H1 (cell line): ENCODE data around the gene TMEM181. TPM values are rescaled to one million over a fixed set of nuclear protein-coding genes. Genes with fewer than 3 reads are reported as not detected.

Experiments used
- CTCF ChIA-PET: fragments of 300-600 bp; sonication (Branson Sonifier 250); formaldehyde crosslinking; loops from one replicate; lab custom pipeline; 2021; ENCODE audit not compliant: partially characterized antibody; lab: Charles Lee
- POLR2A ChIA-PET: fragments of 300-600 bp; sonication (Branson Sonifier 250); formaldehyde crosslinking; loops from one replicate; lab custom pipeline; 2021; ENCODE audit warnings: inconsistent platforms; ENCODE audit not compliant: partially characterized antibody; lab: Charles Lee
- DNase-seq, 2 experiments: peaks; one replicate each; pipeline versions ENCODE4 v3.0.0 to v3.0.0-alpha.2; 2010 to 2022; ENCODE audit warnings: low spot score in 2 of 2, low read depth in 1 of 2, mixed read lengths in 1 of 2
- FAIRE-seq: peaks from 2 replicates; lab custom pipeline; 2011; peaks lifted over from hg19 to GRCh38; lab: Jason Lieb, UNC
- H2AFZ ChIP-seq: 2 replicates; pipeline ENCODE4 v1.8.1; 2012; ENCODE audit warnings: low read length, inconsistent platforms
- H2AK5ac ChIP-seq: 2 replicates; pipeline ENCODE4 v1.6.1; 2013; ENCODE audit warnings: low read depth, low read length
- H2BK120ac ChIP-seq: replicated peaks from 2 replicates; pipeline ENCODE3; 2013; ENCODE audit warnings: low read depth, low read length, inconsistent platforms
- H2BK12ac ChIP-seq: 2 replicates; pipeline ENCODE4 v1.6.1; 2013; ENCODE audit warnings: low read depth, low read length
- H2BK15ac ChIP-seq: 2 replicates; pipeline ENCODE4 v1.6.1; 2013; ENCODE audit warnings: low read length
- H2BK20ac ChIP-seq: 2 replicates; pipeline ENCODE4 v1.6.1; 2013; ENCODE audit warnings: low read length
- H2BK5ac ChIP-seq: 2 replicates; pipeline ENCODE4 v1.6.1; 2013; ENCODE audit warnings: low read depth, low read length
- H3K14ac ChIP-seq: 2 replicates; pipeline ENCODE4 v1.6.1; 2013; ENCODE audit warnings: inconsistent platforms; ENCODE audit not compliant: insufficient read length
- H3K18ac ChIP-seq: 2 replicates; pipeline ENCODE4 v1.6.1; 2013; ENCODE audit warnings: low read length; ENCODE audit errors: extremely low read depth
- H3K23ac ChIP-seq: 2 replicates; pipeline ENCODE4 v1.6.1; 2013; ENCODE audit warnings: inconsistent platforms; ENCODE audit not compliant: insufficient read length
- H3K23me2 ChIP-seq: 2 replicates; pipeline ENCODE4 v1.6.1; 2013; ENCODE audit warnings: low read depth, low read length
- H3K27ac ChIP-seq: 2 replicates; pipeline ENCODE4 v1.6.1; 2011; ENCODE audit warnings: low read depth, low read length, inconsistent platforms
- H3K27me3 ChIP-seq, 4 experiments: replicated peaks in 1 of 4; 1 replicate in 1 of 4; 2 replicates in 3 of 4; pipeline versions ENCODE4 v1.6.1 to v1.8.1; 2011 to 2013; ENCODE audit warnings: low read length in 3 of 4, mild to moderate bottlenecking in 3 of 4, inconsistent platforms in 2 of 4, mixed read lengths in 2 of 4, moderate library complexity in 1 of 4; ENCODE audit not compliant: control insufficient read depth in 3 of 4, insufficient read depth in 3 of 4; ENCODE audit errors: extremely low read depth in 1 of 4
- H3K36me3 ChIP-seq, 4 experiments: 2 replicates each; pipeline versions ENCODE4 v1.6.1 to v1.8.1; 2011 to 2013; ENCODE audit warnings: mild to moderate bottlenecking in 4 of 4, low read length in 3 of 4, moderate library complexity in 2 of 4, control low read depth in 1 of 4, inconsistent platforms in 1 of 4; ENCODE audit not compliant: insufficient read depth in 4 of 4, control insufficient read depth in 2 of 4
- H3K4ac ChIP-seq: replicated peaks from 2 replicates; pipeline ENCODE3; 2013; ENCODE audit warnings: low read length, low read depth, mixed read lengths, inconsistent platforms; ENCODE audit not compliant: insufficient read length
- H3K4me1 ChIP-seq, 4 experiments: replicated peaks in 1 of 4; 1 replicate in 1 of 4; 2 replicates in 3 of 4; pipeline versions ENCODE4 v1.6.1 to v1.8.1; 2011 to 2013; ENCODE audit warnings: low read length in 3 of 4, inconsistent platforms in 2 of 4, mixed read lengths in 1 of 4; ENCODE audit not compliant: insufficient read depth in 4 of 4, control insufficient read depth in 3 of 4
- H3K4me2 ChIP-seq, 2 experiments: 2 replicates each; pipeline versions ENCODE4 v1.6.1 to v1.8.1; 2011 to 2013; ENCODE audit warnings: low read depth in 2 of 2, low read length in 2 of 2, control low read depth in 1 of 2, inconsistent platforms in 1 of 2, mild to moderate bottlenecking in 1 of 2; ENCODE audit not compliant: insufficient read depth in 1 of 2
- H3K4me3 ChIP-seq, 4 experiments: fragments of 200-600, 300-600 bp in 1 of 4; sonication (generic), shearing (Covaris generic), sonication (Bioruptor Twin) in 1 of 4; 2 replicates each; pipeline versions ENCODE4 v1.5.1 to v1.8.1; 2011 to 2016; ENCODE audit warnings: low read length in 4 of 4, low read depth in 3 of 4, control low read depth in 2 of 4, inconsistent platforms in 2 of 4, mild to moderate bottlenecking in 2 of 4, mixed read lengths in 1 of 4, moderate library complexity in 1 of 4; ENCODE audit not compliant: insufficient read depth in 2 of 4; ENCODE audit errors: extremely low read depth in 1 of 4
- H3K56ac ChIP-seq: replicated peaks from 2 replicates; pipeline ENCODE3; 2013; ENCODE audit warnings: low read depth, mild to moderate bottlenecking, mixed read lengths, low read length, inconsistent platforms; ENCODE audit not compliant: insufficient read length
- H3K79me1 ChIP-seq: 2 replicates; pipeline ENCODE4 v1.6.1; 2013; ENCODE audit warnings: low read depth, low read length, control low read depth
- H3K79me2 ChIP-seq, 2 experiments: 2 replicates each; pipeline versions ENCODE4 v1.6.1 to v1.8.1; 2012 to 2013; ENCODE audit warnings: low read length in 2 of 2, mild to moderate bottlenecking in 2 of 2, inconsistent platforms in 1 of 2; ENCODE audit not compliant: insufficient read depth in 2 of 2, control insufficient read depth in 1 of 2
- H3K9ac ChIP-seq, 4 experiments: replicated peaks in 1 of 4; 1 replicate in 1 of 4; 2 replicates in 3 of 4; pipeline versions ENCODE4 v1.6.1 to v1.8.1; 2011 to 2013; ENCODE audit warnings: low read depth in 3 of 4, low read length in 3 of 4, control low read depth in 2 of 4, mild to moderate bottlenecking in 2 of 4, moderate library complexity in 2 of 4, inconsistent platforms in 1 of 4; ENCODE audit errors: extremely low read depth in 1 of 4
- H3K9me3 ChIP-seq, 2 experiments: 2 replicates each; pipeline versions ENCODE4 v1.6.1 to v1.8.1; 2012 to 2013; ENCODE audit warnings: mild to moderate bottlenecking in 2 of 2, moderate library complexity in 2 of 2, control low read depth in 1 of 2, inconsistent platforms in 1 of 2, low read depth in 1 of 2, low read length in 1 of 2, mixed read lengths in 1 of 2; ENCODE audit not compliant: insufficient read depth in 2 of 2
- H4K20me1 ChIP-seq, 2 experiments: replicated peaks in 1 of 2; 2 replicates each; pipeline versions ENCODE3 to v1.8.1; 2011 to 2013; ENCODE audit warnings: inconsistent platforms in 2 of 2, low read length in 2 of 2, mild to moderate bottlenecking in 1 of 2; ENCODE audit not compliant: insufficient read depth in 2 of 2, control insufficient read depth in 1 of 2
- H4K5ac ChIP-seq: 2 replicates; pipeline ENCODE4 v1.6.1; 2013; ENCODE audit warnings: low read length, low read depth, mixed read lengths, inconsistent platforms; ENCODE audit not compliant: insufficient read length
- H4K8ac ChIP-seq: 2 replicates; pipeline ENCODE4 v1.8.0; 2013; ENCODE audit warnings: mild to moderate bottlenecking, moderate library complexity, low read length, inconsistent platforms; ENCODE audit not compliant: insufficient read depth; ENCODE audit errors: extremely low read depth
- H4K91ac ChIP-seq: replicated peaks from 2 replicates; pipeline ENCODE3; 2013; ENCODE audit warnings: low read length, mixed read lengths, inconsistent platforms; ENCODE audit not compliant: insufficient read length
- CHD2 ChIP-seq: IDR thresholded peaks from 2 replicates; pipeline ENCODE4 v1.6.1; 2012; ENCODE audit warnings: low read length, improper control_type of control experiment
- EGR1 ChIP-seq: IDR thresholded peaks from 2 replicates; pipeline ENCODE4 v1.6.1; 2011; ENCODE audit warnings: low read depth, low read length, borderline replicate concordance
- GTF2F1 ChIP-seq: IDR thresholded peaks from 2 replicates; pipeline ENCODE4 v1.6.1; 2012; ENCODE audit warnings: low read depth, low read length, improper control_type of control experiment, borderline replicate concordance
- POU5F1 ChIP-seq: IDR thresholded peaks from 2 replicates; pipeline ENCODE4 v1.6.1; 2011; ENCODE audit warnings: low read depth, mild to moderate bottlenecking, low read length, moderate library complexity
- RXRA ChIP-seq: IDR thresholded peaks from 2 replicates; pipeline ENCODE4 v1.6.1; 2011; ENCODE audit warnings: low read depth, mild to moderate bottlenecking, low read length, moderate library complexity; ENCODE audit not compliant: insufficient read depth
- SAP30 ChIP-seq: fragments of 300-600 bp; sonication (generic); IDR thresholded peaks from 2 replicates; pipeline ENCODE4 v1.7.1; 2012; ENCODE audit warnings: low read length, moderate library complexity, mild to moderate bottlenecking, inconsistent platforms; ENCODE audit not compliant: insufficient read depth, insufficient replicate concordance
- SRF ChIP-seq: IDR thresholded peaks from 2 replicates; pipeline ENCODE4 v1.6.1; 2011; ENCODE audit warnings: mild to moderate bottlenecking, low read depth, low read length, moderate library complexity
- SUZ12 ChIP-seq: fragments of 200-600 bp; sonication (generic); IDR thresholded peaks from 2 replicates; pipeline ENCODE4 v1.6.1; 2012; ENCODE audit warnings: mild to moderate bottlenecking, inconsistent platforms, low read length, moderate library complexity, mixed read lengths
- TAF7 ChIP-seq: optimal IDR thresholded peaks from 2 replicates; pipeline ENCODE3; 2011; ENCODE audit warnings: low read depth, mild to moderate bottlenecking, inconsistent platforms, low read length, moderate library complexity, borderline replicate concordance
- TCF12 ChIP-seq: IDR thresholded peaks from 2 replicates; pipeline ENCODE4 v1.6.1; 2011; ENCODE audit warnings: low read depth, mild to moderate bottlenecking, low read length
- WGBS, 2 experiments: shearing (Covaris generic) in 1 of 2; methylation state at CpG; one replicate each; pipeline versions ENCODE4 v1.1.6 to v1.1.7; 2013 to 2015; ENCODE audit warnings: low lambda C conversion rate in 2 of 2, mixed read lengths in 2 of 2, inconsistent platforms in 1 of 2, low coverage in 1 of 2, missing lambda C conversion rate in 1 of 2; ENCODE audit not compliant: insufficient replicate concordance in 2 of 2, insufficient coverage in 1 of 2, insufficient read length in 1 of 2; ENCODE audit errors: extremely low coverage in 1 of 2, missing lambda C conversion rate in 1 of 2; 5-methylcytosine and 5-hydroxymethylcytosine counted together
- polyA plus RNA-seq, 7 experiments: library from polyadenylated mRNA; depleted of rRNA in 3 of 7; stranded (reverse) in 5 of 7; unstranded in 2 of 7; fragments of >200 nt in 5 of 7; fragments of 200-250 nt in 2 of 7; gene quantifications; 1 replicate in 5 of 7; 2 replicates in 1 of 7; 4 replicates in 1 of 7; pipeline versions ENCODE4 v1.2.1 to v1.2.3, GENCODE V29; 2011 to 2013; ENCODE audit warnings: missing spikeins in 2 of 7, mixed read lengths in 2 of 7
- total RNA-seq: library from RNA; stranded (reverse); fragmentation: NEBNext Ultra II Directional; extraction: Animal tissue kit (Norgen Biotek cat#: 25700); gene quantifications from 2 replicates; pipeline ENCODE4 v1.2.1, GENCODE V29; 2021

The TMEM181 gene
- total and polyA plus RNA-seq, 2 of the 8 experiments (the other 6 are each of a cell fraction or from before 2014, with no cell fraction given) = 8.6 to 19.0 TPM

DNA sequence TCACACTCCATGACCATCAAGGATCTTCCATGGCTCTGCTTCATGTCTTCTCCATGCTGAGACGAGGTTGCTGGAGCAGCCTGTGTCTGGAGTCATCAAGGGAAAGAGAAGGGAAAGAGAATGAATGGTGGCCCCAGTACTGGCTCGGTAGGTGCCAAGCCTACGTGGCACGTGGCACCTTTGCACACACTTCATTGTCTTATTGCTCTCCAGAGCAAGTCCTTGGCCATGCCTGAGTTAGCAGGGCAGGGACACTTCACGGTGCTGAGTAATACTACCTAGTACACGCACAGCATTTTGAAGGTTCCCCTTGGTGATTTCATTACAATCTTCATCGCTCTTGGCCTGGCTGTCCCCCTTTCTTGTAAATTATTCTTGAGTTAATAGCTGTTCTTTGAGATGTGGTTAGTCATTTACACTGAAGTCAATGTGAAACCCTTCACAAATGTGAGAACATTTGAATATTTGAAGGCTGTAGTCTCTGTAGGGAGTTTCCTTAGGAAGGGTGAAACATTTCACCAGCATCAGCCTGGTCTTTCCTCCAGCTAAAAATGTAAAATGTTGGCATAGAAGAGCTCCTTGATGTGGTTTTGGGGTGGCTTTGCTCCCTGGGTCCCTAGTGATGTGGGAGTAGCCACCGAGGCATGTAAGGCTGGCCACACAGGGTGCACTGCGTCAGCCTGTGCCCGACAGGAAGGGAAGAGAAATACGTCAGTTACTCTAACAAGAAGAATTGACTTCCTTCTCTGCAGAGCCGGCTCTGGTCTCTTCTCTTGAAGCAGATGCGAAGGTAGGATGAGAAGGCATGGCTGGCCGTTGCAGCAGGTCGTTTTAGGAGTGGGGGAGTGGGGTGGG is 89.6 kb downstream of the TMEM181 start, which contains the start of gene SYTL3:
SYTL3 (plus strand) TSS at position 766 of the 855 bp plus-strand sequence. CDS start 13,215 bp downstream, outside the sequence.
- Histone ChIP-seq H3K23ac (no peak within 1 kb of the TSS), H2AFZ (no peak within 1 kb of the TSS), H2BK12ac (no peak within 1 kb of the TSS), H3K4me3 (no peak within 1 kb of the TSS), H2BK20ac (no peak within 1 kb of the TSS), H3K14ac (no peak within 1 kb of the TSS), H2AK5ac (no peak within 1 kb of the TSS), H3K79me1 (no peaks in the 10 kb centered on the region), H3K4me2 (no peak within 1 kb of the TSS), H2BK120ac (no peak within 1 kb of the TSS), H3K79me2 (no peaks in the 10 kb centered on the region), H3K27me3 (peaks cover 0 to 4% (median 0%) of the 10 kb centered on the region in 4 experiments; a peak in 2 of 7 replicates), H4K91ac (no peak within 1 kb of the TSS), H3K27ac (no peak within 1 kb of the TSS), H4K8ac (no peak within 1 kb of the TSS), H3K9me3 (no peaks in the 10 kb centered on the region), H4K5ac (no peak within 1 kb of the TSS), H3K18ac (no peak within 1 kb of the TSS), H3K9ac (no peak within 1 kb of the TSS), H4K20me1 (no peaks in the 10 kb centered on the region), H3K36me3 (no peaks in the 10 kb centered on the region), H2BK5ac (no peak within 1 kb of the TSS), H2BK15ac (no peak within 1 kb of the TSS), H3K23me2 (no peaks in the 10 kb centered on the region; the same call in 1 of the 2 replicates), H3K4ac (no peak within 1 kb of the TSS), H3K4me1 (peaks cover 0 to 4% (median 1%) of the 10 kb centered on the region in 4 experiments; a peak in 1 of 7 replicates), H3K56ac (no peak within 1 kb of the TSS)
- TF ChIP-seq SAP30 = no peak
- no peak for TF ChIP-seq SRF
- TF ChIP-seq TCF12 = no peak
- no peak for TF ChIP-seq EGR1
- no peak for TF ChIP-seq GTF2F1
- no peak for TF ChIP-seq TAF7
- TF ChIP-seq SUZ12 = no peak
- TF ChIP-seq POU5F1 = no peak
- no peak for TF ChIP-seq CHD2
- TF ChIP-seq RXRA = no peak
- POLR2A ChIA-PET = interaction anchor here (0.6 kb wide), 1 partner anchor 66 kb away, joined by 4 read pairs; no protein-coding TSS in a partner anchor
- CTCF ChIA-PET = interaction anchor here (0.9 to 8.7 kb wide), 6 partner anchors 12 to 457 kb away, joined by 3 to 73 read pairs (median 4); no protein-coding TSS in a partner anchor
- FAIRE-seq (no peak), DNase-seq (no peak)
- WGBS, 2 experiments = 87% methylated on average over 15 of the region's 15 CpGs; no CpG with 5 or more reads in 1 of the 2 experiments
